ENCODE results near the gene GTF3C1. TPM values are rescaled to one million over a fixed set of nuclear protein-coding genes. Genes with fewer than 3 reads are reported as not detected.

The GTF3C1 gene
- total and polyA plus RNA-seq, 2 of the 13 experiments (the other 11 are each of a cell fraction or from before 2014, with no cell fraction given), result 29.2 to 72.7 TPM

DNA sequence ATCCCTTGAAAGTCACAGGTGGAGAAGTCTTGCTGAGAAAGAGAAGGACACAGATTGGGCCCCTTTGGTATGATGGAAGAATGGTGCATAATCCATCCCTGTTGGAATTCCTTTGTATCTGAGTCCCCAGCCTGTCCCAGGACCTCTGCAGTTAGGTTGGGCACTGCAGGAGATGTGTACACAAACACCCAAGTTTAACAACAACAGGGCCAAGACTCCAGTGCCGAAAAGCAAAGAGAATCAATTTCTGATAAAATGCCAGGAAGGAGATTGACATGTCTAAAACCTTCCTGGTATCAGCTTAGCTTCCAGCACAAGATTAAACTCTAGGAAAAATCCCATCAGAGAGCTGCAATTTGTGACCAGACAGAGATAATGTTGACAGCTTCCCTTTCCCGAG is 33.2 kb upstream of the GTF3C1 start:
- Histone ChIP-seq H3K4me1 (ENCODE audit: insufficient read depth, low read length) (peaks cover 25% of the 10 kb centered on the region), H4K20me1 (ENCODE audit: insufficient read depth, low read length) (no peaks in the 10 kb centered on the region), H3K4me2 (ENCODE audit: low read depth, low read length) (no peak overlapping the region), H3K79me2 (ENCODE audit: insufficient read depth, low read length) (no peaks in the 10 kb centered on the region), H3K4me3 (replicated peaks in 1 of 3; ENCODE audit: insufficient read depth in 1 of 3, low read depth in 2 of 3, low read length in 3 of 3) (no peak overlapping the region), H3K36me3 (replicated peaks in 1 of 2; ENCODE audit: control insufficient read depth in 1 of 2, insufficient read depth in 2 of 2, low read length in 2 of 2) (peaks cover 0 to 8% of the 10 kb centered on the region in 2 experiments; a peak in 1 of 5 replicates), H3K9me3 (ENCODE audit: low read length) (no peaks in the 10 kb centered on the region), H2AFZ (ENCODE audit: low read length) (no peak overlapping the region), H3K27ac (ENCODE audit: extremely low read length, insufficient read depth, low read length) (no peak overlapping the region), H3K27me3 (ENCODE audit: control insufficient read depth in 1 of 2, insufficient read depth in 2 of 2, low read length in 2 of 2) (no peaks in the 10 kb centered on the region), H3K9ac (ENCODE audit: insufficient read depth, low read depth, low read length) (no peak overlapping the region)
- TF ChIP-seq NFE2L1 (CRISPR knock-in tag; IDR thresholded peaks at IDR 0.05; ENCODE audit: borderline replicate concordance), result no peak
- TF ChIP-seq NR1H2 (CRISPR knock-in tag; IDR thresholded peaks at IDR 0.05; ENCODE audit: borderline replicate concordance, low read depth), result no peak
- no peak for TF ChIP-seq IRF9 (CRISPR knock-in tag; IDR thresholded peaks at IDR 0.05; ENCODE audit: borderline replicate concordance)
- TF ChIP-seq MTF1 (CRISPR knock-in tag; IDR thresholded peaks at IDR 0.05), result no peak
- no peak for TF ChIP-seq ZBTB49 (CRISPR knock-in tag; IDR thresholded peaks at IDR 0.05; ENCODE audit: borderline replicate concordance)
- no peak for TF ChIP-seq MTF2 (CRISPR knock-in tag; IDR thresholded peaks at IDR 0.05; ENCODE audit: borderline replicate concordance)
- TF ChIP-seq IKZF4 (CRISPR knock-in tag; IDR thresholded peaks at IDR 0.05; ENCODE audit: borderline replicate concordance, low read depth, not compliant biosample characterization), result no peak
- no peak for TF ChIP-seq CBX1 (IDR thresholded peaks at IDR 0.05; ENCODE audit: low read depth)
- no peak for TF ChIP-seq LBX2 (CRISPR knock-in tag; IDR thresholded peaks at IDR 0.05; ENCODE audit: borderline replicate concordance)
- no peak for TF ChIP-seq ETV6 (CRISPR knock-in tag; conservative IDR thresholded peaks at IDR 0.05)
- CTCF ChIA-PET (ENCODE audit: low intra/inter-chr PET ratio, low total read pairs), result no interaction called here
- 87% methylated on average over 2 of the region's 2 CpGs for WGBS (ENCODE audit: low lambda C conversion rate)
- FAIRE-seq (no peak), ATAC-seq (no peak), DNase-seq (ENCODE audit: low spot score) (no peak)
- BruUV-seq (replicated peaks), result no TSS peak
- intact Hi-C loops (cut with micrococcal nuclease; ENCODE audit: unreplicated experiment) (no loop called here), in situ Hi-C loops (cut with HindIII; ENCODE audit: extremely low pct_ligation_motif_present, low pct_unique_long_range_greater_than_20kb) (no loop called here)
- POLR2A ChIA-PET, result interaction anchor here (1.2 kb wide), 1 partner anchor 33 kb away, joined by 5 read pairs; the partner anchor contains the start of genes GTF3C1 and KATNIP

All from HepG2 (cell line).